SH-SY5Y (cell line): ENCODE data around the gene BAZ2B.

ENCODE experiments used
- GATA2 ChIP-seq: IDR thresholded peaks from 2 replicates; pipeline ENCODE4 v1.6.1; 2011; ENCODE audit warnings: mild to moderate bottlenecking, low read depth, low read length
- GATA3 ChIP-seq: IDR thresholded peaks from 2 replicates; pipeline ENCODE4 v1.6.1; 2011; ENCODE audit warnings: low read depth, mild to moderate bottlenecking, low read length, moderate library complexity

GRCh38 chr2:159516241-159516758 lies 100.0 kb downstream of the BAZ2B start:
- TF ChIP-seq GATA2 (no peak), GATA3 (no peak)
